ENCODE results near the gene ZMAT5.

Gene ZMAT5

GRCh38 chr22:29729161-29729560 lies 37.6 kb downstream of the ZMAT5 start:
- no peak for ATAC-seq
- no peak for DNase-seq

GRCh38 chr22:29727131-29727523 lies 39.7 kb downstream of the ZMAT5 start:
- ATAC-seq (no peak), DNase-seq (peak; percentile 38)

GRCh38 chr22:29726512-29727130 lies 40.2 kb downstream of the ZMAT5 start:
- ATAC-seq (no peak), DNase-seq (no peak)

GRCh38 chr22:29726106-29726505 lies 40.7 kb downstream of the ZMAT5 start:
- ATAC-seq, result no peak

GRCh38 chr22:29724843-29725242 lies 42.0 kb downstream of the ZMAT5 start:
- DNase-seq (no peak), ATAC-seq (no peak)

More at GRCh38 chr22:29726106-29726505, 40.7 kb downstream of the ZMAT5 start:
- DNase-seq, result no peak

- no peak for DNase-seq
- no peak for ATAC-seq
Measured at GRCh38 chr22:29723766-29724165, 43.0 kb downstream of the ZMAT5 start.

- no peak for ATAC-seq
- DNase-seq, result no peak
Measured at GRCh38 chr22:29722587-29722986, 44.2 kb downstream of the ZMAT5 start.

GRCh38 chr22:29722151-29722550 lies 44.7 kb downstream of the ZMAT5 start:
- ATAC-seq, result no peak
- DNase-seq, result no peak

- ATAC-seq, result no peak
- DNase-seq, result no peak
Measured at GRCh38 chr22:29720811-29721323, 45.9 kb downstream of the ZMAT5 start.

GRCh38 chr22:29719899-29720645 lies 46.7 kb downstream of the ZMAT5 start, which contains the start of gene CABP7:
CABP7 (plus strand) TSS chr22:29720003; CDS start chr22:29720425, 422 bp downstream.
- DNase-seq (no peak), ATAC-seq (no peak)

- no peak for ATAC-seq
Measured at GRCh38 chr22:29718949-29719898, 47.6 kb downstream of the ZMAT5 start.

GRCh38 chr22:29717789-29718188 lies 49.0 kb downstream of the ZMAT5 start:
- ATAC-seq, result no peak

More at GRCh38 chr22:29718949-29719898, 47.6 kb downstream of the ZMAT5 start:
- DNase-seq, result no peak

GRCh38 chr22:29716814-29717545 lies 49.8 kb downstream of the ZMAT5 start:
- peak; percentile 43 for DNase-seq
- no peak for ATAC-seq

More at GRCh38 chr22:29717789-29718188, 49.0 kb downstream of the ZMAT5 start:
- DNase-seq, result no peak

GRCh38 chr22:29715705-29716104 lies 51.1 kb downstream of the ZMAT5 start:
- DNase-seq (no peak), ATAC-seq (no peak)

- DNase-seq (no peak), ATAC-seq (no peak)
Measured at GRCh38 chr22:29715240-29715639, 51.6 kb downstream of the ZMAT5 start.

GRCh38 chr22:29713156-29713727 lies 53.6 kb downstream of the ZMAT5 start:
- no peak for ATAC-seq

GRCh38 chr22:29712119-29712518 lies 54.7 kb downstream of the ZMAT5 start:
- DNase-seq, result no peak
- no peak for ATAC-seq

More at GRCh38 chr22:29713156-29713727, 53.6 kb downstream of the ZMAT5 start:
- no peak for DNase-seq

GRCh38 chr22:29710922-29711593 lies 55.7 kb downstream of the ZMAT5 start:
- ATAC-seq (no peak), DNase-seq (no peak)

- DNase-seq (no peak), ATAC-seq (no peak)
Measured at GRCh38 chr22:29710193-29710592, 56.6 kb downstream of the ZMAT5 start.

GRCh38 chr22:29707471-29707870 lies 59.3 kb downstream of the ZMAT5 start:
- ATAC-seq, result no peak
- DNase-seq, result no peak

GRCh38 chr22:29707010-29707409 lies 59.8 kb downstream of the ZMAT5 start:
- ATAC-seq (no peak), DNase-seq (no peak)
